ENCODE results near the gene POLR2H. TPM values are rescaled to one million over a fixed set of nuclear protein-coding genes. Genes with fewer than 3 reads are reported as not detected.

Gene POLR2H
- total RNA-seq, 1 donor from 2014 or later, result 64.3 TPM

DNA sequence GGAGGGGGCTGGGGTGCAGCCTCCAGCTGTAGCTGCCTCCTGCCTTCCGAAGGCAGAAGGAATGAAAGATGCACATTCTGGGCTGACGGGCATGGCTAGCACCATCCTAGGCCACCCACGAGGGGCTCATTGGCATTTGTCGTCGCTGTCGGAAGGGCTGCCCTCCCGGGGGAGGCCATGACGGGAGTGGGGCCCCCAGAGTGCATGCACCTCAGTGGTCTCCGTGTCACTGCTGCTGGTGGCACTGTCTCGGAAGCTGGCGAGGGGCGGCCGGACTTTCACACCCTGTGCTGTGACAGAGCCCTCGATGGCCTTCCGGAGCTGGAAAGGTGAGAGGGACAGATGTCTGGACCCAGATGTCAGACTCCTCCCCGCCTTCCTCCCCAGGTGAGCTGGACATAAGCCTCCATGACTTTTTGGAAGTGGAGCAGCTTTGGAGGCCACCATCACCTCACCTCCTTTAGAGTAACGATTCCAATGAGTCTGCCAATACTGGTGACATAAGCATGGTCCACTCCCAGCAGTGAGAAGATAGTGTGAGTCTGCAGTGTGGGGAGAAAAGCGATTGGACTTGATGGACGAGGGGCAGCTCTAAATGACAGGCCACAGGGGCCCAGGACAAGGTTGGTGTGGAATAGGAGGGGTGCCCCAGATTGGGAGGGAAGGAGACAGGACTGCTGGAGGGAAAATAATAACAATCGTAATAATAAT, 14.9 kb upstream of the POLR2H start:
- H3K36me3 ChIP-seq, result peaks cover 0 to 14% of the 10 kb centered on the region in 2 donors
- H3K27me3 ChIP-seq, result no peaks in the 10 kb centered on the region
- no peak for DNase-seq (ENCODE audit: extremely low spot score in 2 of 2)
- H3K4me1 ChIP-seq, result peaks cover 16% of the 10 kb centered on the region
- TF ChIP-seq POLR2AphosphoS5 (IDR thresholded peaks at IDR 0.05; ENCODE audit: insufficient read depth in 1 of 2, low read depth in 1 of 2), result no peak
- TF ChIP-seq POLR2A (IDR thresholded peaks at IDR 0.05), result no peak
- TF ChIP-seq, protein P1, sequence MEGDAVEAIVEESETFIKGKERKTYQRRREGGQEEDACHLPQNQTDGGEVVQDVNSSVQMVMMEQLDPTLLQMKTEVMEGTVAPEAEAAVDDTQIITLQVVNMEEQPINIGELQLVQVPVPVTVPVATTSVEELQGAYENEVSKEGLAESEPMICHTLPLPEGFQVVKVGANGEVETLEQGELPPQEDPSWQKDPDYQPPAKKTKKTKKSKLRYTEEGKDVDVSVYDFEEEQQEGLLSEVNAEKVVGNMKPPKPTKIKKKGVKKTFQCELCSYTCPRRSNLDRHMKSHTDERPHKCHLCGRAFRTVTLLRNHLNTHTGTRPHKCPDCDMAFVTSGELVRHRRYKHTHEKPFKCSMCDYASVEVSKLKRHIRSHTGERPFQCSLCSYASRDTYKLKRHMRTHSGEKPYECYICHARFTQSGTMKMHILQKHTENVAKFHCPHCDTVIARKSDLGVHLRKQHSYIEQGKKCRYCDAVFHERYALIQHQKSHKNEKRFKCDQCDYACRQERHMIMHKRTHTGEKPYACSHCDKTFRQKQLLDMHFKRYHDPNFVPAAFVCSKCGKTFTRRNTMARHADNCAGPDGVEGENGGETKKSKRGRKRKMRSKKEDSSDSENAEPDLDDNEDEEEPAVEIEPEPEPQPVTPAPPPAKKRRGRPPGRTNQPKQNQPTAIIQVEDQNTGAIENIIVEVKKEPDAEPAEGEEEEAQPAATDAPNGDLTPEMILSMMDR (IDR thresholded peaks at IDR 0.05), result no peak
- H3K4me3 ChIP-seq, result no peak overlapping the region
- H3K27ac ChIP-seq, result no peak overlapping the region
- no peaks in the 10 kb centered on the region for H3K9me3 ChIP-seq
- intact Hi-C loops (cut with DNase I), result no loop called here

DNA sequence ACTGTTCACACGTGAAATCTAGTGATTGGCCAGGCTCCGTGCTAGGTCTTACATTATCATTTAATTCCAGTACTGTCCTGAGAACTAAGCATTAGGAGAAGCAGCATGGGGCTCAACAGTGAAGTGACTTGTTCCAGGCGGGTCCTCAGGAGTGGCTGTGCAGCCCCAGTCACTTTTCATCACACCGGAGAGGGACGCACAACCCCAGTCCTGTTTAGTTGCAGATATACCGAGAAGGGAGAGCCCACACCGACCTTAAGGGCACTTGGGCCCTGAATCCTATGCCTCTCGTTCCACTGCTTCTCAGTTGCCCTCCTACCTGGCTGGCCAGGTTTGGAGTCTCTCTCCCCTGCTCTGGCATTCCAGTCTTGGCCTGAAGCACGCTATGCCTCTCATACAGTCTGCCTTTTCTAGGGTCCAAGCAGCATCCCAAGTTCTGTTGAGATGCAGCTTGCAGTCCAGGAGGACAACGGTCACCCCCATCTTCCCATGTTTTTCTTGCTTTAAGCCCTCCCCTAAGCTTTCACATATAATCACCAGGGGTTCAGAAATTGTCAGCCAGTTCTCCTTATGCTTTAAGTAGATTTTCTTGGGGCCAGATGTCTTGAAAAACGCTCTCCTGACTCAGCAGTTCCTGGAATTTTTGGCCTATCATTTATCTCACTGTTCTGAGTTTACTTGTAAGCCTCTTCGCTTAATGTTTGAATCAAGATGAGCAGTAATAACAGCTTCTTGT, 14.0 kb upstream of the POLR2H start:
- Histone ChIP-seq H3K36me3 (peaks cover 0 to 13% of the 10 kb centered on the region in 2 donors), H3K4me1 (peaks cover 19% of the 10 kb centered on the region), H3K27ac (no peak overlapping the region), H3K27me3 (no peaks in the 10 kb centered on the region), H3K4me3 (no peak overlapping the region), H3K9me3 (no peaks in the 10 kb centered on the region)
- no peak for TF ChIP-seq POLR2A (IDR thresholded peaks at IDR 0.05)
- DNase-seq (ENCODE audit: extremely low spot score in 2 of 2), result no peak
- intact Hi-C loops (cut with DNase I), result no loop called here

DNA sequence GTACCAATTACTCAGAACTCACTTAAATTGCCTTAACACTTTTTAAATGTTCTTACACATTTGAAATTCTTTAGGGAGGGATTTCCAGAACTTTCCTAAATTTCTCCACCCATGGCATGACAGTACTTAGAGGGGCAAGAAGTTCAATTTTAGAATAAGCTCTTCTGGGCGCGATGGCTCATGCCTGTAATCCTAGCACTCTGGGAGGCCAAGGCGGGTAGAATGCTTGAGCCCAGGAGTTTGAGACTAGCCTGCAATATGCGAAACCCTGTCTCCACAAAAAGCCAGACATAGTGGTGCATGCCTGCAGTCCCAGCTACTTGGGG, 13.5 kb upstream of the POLR2H start:
- Histone ChIP-seq H3K4me1 (peaks cover 19% of the 10 kb centered on the region), H3K36me3 (peaks cover 0 to 8% of the 10 kb centered on the region in 2 donors), H3K4me3 (no peak overlapping the region), H3K27me3 (no peaks in the 10 kb centered on the region), H3K9me3 (no peaks in the 10 kb centered on the region), H3K27ac (no peak overlapping the region)
- no peak for TF ChIP-seq POLR2AphosphoS5 (IDR thresholded peaks at IDR 0.05; ENCODE audit: insufficient read depth in 1 of 2, low read depth in 1 of 2)
- TF ChIP-seq, protein P1 (IDR thresholded peaks at IDR 0.05), result no peak
- TF ChIP-seq POLR2A (IDR thresholded peaks at IDR 0.05), result no peak
- DNase-seq (ENCODE audit: extremely low spot score in 2 of 2), result no peak
- intact Hi-C loops (cut with DNase I), result no loop called here

DNA sequence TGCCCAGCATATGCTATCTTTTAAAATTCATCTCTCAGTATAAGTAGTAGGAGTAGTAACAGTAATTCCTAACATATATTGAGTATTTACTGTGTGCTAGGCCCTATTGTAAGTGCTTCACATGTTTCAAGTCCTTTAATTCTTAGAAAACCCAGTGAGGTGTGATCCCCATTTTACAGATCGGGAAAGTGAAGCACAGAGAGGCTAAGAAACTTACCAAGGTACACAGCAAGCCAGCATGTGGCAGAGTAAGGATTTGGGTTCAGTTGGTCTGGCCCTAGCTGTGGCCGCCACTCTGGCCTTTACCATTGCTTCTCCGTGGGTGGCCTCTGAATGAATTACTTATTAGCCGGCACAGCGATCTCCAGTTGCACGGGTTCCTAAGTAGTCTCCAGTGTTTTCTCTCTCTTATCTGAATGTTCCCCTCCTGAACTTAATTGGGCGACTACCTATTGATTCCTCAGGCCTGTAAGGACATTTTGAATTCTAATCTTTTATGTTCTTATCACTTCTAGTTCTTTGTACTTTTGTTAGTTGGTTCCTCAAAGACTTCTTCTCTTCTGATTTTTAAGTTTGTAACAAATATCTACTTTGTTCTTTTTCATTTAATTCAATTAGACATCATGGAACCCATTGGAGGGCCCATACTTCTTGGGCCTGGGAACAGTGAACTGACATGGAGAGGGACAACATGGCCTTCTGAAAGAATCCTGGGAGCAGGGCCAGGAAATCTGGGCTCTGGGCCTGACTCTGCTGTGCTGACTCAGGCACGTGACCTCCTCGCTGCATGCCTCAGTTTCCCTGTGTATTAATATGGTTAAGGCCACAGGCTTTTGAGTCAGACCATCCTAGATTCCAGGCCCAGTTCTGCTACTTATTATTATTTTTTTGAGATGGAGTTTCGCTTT, 11.7 kb upstream of the POLR2H start:
- Histone ChIP-seq H3K4me1 (peaks cover 19% of the 10 kb centered on the region), H3K9me3 (no peaks in the 10 kb centered on the region), H3K27me3 (no peaks in the 10 kb centered on the region), H3K4me3 (no peak overlapping the region), H3K36me3 (peaks cover 0 to 2% of the 10 kb centered on the region in 2 donors), H3K27ac (no peak overlapping the region)
- intact Hi-C loops (cut with DNase I), result no loop called here
- no peak for DNase-seq (ENCODE audit: extremely low spot score in 2 of 2)
- TF ChIP-seq POLR2AphosphoS5 (IDR thresholded peaks at IDR 0.05; ENCODE audit: insufficient read depth in 1 of 2, low read depth in 1 of 2), result no peak
- no peak for TF ChIP-seq POLR2A (IDR thresholded peaks at IDR 0.05)
- TF ChIP-seq, protein P1 (IDR thresholded peaks at IDR 0.05), result no peak

DNA sequence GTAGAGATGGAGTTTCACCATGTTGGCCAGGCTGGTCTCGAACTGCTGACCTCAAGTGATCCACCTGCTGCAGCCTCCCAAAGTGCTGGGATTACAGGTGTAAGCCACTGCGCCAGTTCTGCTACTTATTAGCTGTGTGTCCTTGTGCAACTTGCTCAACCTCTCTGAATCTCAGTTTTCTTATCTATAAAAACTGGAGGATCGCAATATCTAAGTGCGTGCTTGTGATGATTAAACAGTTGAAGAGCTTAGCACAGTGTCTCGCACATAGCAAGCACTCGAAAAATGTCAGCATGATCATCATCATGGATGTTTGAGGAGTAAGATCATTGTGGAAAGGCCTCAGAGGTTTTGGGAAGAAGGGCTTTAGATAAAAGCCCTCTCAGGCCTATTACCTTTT, 10.9 kb upstream of the POLR2H start:
- peaks cover 14% of the 10 kb centered on the region for H3K4me1 ChIP-seq
- H3K9me3 ChIP-seq, result no peaks in the 10 kb centered on the region
- no peak for DNase-seq (ENCODE audit: extremely low spot score in 2 of 2)
- peaks cover 0 to 2% of the 10 kb centered on the region in 2 donors for H3K36me3 ChIP-seq
- H3K27ac ChIP-seq, result no peak overlapping the region
- no peak overlapping the region for H3K4me3 ChIP-seq
- H3K27me3 ChIP-seq, result no peaks in the 10 kb centered on the region
- intact Hi-C loops (cut with DNase I), result no loop called here
- TF ChIP-seq POLR2A (IDR thresholded peaks at IDR 0.05), result no peak
- TF ChIP-seq POLR2AphosphoS5 (IDR thresholded peaks at IDR 0.05; ENCODE audit: insufficient read depth in 1 of 2, low read depth in 1 of 2), result no peak
- TF ChIP-seq, protein P1 (IDR thresholded peaks at IDR 0.05), result no peak

All from vagina (tissue), 2 donors.